GM19467 (cell line): ENCODE results near the gene DRC7.
"Not testable (repeated sequence)": the region's sequence is repeated elsewhere in the genome, so short reads cannot be mapped to it uniquely, and the experiment has no call there.

Experiments
- ATAC-seq: cut with Tn5 transposase; IDR thresholded peaks from one replicate; pipeline ENCODE4 v1.9.1; 2021; ENCODE audit warnings: mild to moderate bottlenecking, moderate library complexity; ENCODE audit not compliant: unreplicated experiment

Gene DRC7

GRCh38 chr16:57711346-57711745 lies 16.7 kb downstream of the DRC7 start:
- no peak for ATAC-seq

DNA sequence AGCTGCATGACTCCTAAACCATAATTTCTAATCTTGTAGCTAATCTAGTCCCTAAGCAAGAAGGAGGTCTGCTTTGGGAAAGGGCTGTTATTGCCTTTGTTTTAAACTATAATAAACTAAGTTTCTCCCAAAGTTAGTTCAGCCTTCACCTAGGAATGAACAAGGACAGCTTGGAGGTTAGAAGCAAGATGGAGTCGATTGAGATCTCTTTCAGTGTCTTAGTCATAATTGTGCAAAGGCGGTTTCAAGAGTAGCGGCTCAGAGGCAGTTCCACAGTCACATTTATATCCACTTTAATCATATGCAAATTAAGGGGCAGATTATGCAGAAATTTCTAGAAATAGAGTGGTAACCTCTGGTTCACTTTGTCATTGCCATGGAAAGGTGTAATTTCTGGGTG lies 17.4 kb downstream of the DRC7 start:
- ATAC-seq: no peak

GRCh38 chr16:57712569-57712968 lies 18.0 kb downstream of the DRC7 start:
- ATAC-seq: not testable (repeated sequence)

DNA sequence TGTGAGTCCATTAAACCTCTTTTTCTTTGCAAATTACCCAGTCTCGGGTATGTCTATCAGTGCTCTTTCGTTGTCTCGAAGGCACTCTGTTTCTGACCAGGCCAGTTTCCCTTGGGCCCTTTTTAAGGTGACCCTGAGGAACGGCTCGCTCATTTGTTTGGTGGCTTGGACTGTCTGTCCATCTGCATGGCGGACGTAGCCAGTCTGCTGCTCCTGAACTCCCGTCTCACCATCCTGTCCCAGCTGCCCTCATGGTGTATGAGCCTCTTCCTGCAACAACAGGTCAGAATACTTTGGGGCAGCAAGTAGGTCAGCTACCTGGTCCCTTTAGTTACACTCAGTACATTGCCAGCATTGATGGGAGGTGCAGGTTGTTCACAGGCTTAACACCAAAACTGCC lies 19.0 kb downstream of the DRC7 start:
- no peak for ATAC-seq

GRCh38 chr16:57714047-57714446 lies 19.4 kb downstream of the DRC7 start:
- ATAC-seq: no peak

DNA sequence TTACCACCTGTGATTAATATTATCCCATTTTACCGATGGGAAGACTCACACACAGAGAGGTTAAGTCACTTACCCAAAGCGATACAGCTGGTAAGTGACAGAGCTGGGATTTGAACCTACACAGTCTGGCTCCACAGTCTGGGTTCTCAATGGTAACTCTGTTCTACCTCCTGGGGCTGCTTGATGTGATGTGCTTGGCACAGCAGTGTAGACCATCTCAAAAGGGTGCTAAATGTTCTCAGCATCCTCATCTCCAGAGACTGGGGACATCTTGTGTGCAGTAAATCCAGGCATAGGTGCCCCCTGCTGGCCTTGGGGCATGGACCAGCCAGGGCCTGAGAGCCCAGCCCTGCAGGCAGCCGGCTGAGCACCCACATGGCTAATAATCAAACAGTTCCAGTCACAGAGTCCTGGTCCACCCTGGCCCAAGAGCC lies 25.6 kb downstream of the DRC7 start:
- no peak for ATAC-seq

GRCh38 chr16:57721356-57722209 lies 27.0 kb downstream of the DRC7 start:
- ATAC-seq: no peak

DNA sequence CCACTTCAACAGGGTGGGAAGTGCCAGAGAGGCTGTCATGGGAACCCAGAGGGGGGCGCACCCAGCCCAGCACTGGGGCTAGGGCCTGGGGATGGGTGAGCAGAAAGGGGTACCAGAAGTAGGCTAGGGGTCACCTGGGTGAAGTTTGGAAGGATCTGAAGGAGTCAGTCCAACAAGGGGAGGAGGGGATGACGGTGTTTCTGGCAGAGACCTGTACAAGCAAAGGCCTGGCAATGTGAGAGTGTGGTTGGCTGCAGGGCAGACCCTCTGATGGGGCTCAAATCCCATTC lies 27.5 kb downstream of the DRC7 start:
- no peak for ATAC-seq

- ATAC-seq: no peak
These were observed 28.0 kb downstream of the DRC7 start for GRCh38 chr16:57722651-57723050.

- no peak for ATAC-seq
These were observed 28.6 kb downstream of the DRC7 start for GRCh38 chr16:57723170-57723569.

DNA sequence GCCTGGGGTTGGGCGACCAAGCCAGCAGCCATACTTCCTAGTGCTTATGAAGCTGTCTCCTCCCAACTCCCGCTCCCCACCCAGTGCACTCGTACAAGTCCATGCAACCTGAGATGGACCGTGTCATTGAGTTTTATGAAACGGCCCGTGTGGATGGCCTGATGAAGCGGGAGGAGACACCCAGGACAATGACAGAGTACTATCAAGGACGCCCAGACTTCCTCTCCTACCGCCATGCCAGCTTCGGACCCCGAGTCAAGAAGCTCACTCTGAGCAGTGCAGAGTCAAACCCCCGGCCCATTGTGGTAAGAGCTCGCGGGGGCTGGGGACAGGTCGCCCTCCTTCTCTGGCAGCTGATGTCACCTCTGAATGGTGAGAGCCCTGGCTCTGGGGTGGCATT lies 29.9 kb downstream of the DRC7 start:
- ATAC-seq: no peak

DNA sequence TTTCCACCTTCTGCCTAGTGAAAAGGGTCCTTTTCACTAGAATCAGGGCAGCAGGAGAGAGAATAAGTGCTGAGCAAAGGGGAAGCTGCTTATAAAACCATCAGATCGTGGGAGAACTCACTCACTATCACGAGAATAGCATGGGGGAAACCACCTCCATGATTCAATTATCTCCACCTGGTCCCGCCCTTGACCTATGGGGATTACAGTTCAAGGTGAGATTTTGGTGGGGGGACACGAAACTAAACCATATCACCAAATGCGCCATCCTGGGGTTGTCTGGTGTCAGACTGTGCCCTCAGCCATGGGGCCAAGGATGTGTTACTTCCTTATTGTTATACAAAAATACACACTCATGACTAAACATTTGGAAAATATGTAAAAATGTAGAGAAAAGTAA lies 30.5 kb downstream of the DRC7 start:
- no peak for ATAC-seq

DNA sequence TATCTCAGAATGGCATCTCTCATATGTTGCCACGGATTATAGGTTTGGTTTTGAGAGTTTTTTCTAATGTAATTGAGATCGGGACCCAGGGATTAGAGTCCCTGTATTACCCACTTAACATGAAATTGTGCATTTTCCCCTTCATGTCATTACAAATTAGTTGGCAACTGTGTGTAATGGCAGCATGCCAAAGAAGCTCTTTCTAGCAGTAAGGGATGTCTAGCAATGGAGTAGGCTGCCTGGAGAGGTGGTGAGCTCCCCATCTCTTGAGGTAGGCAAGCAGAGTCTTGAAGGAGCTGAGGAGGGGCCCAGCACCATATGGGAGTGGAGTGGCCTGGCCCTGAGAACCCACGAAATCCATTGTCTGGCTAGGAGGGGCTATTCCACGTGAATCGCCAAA lies 30.9 kb downstream of the DRC7 start:
- ATAC-seq: no peak

GRCh38 chr16:57725976-57726375 lies 31.4 kb downstream of the DRC7 start:
- ATAC-seq: no peak

GRCh38 chr16:57726433-57726947 lies 31.9 kb downstream of the DRC7 start:
- no peak for ATAC-seq

GRCh38 chr16:57727610-57728009 lies 33.0 kb downstream of the DRC7 start:
- ATAC-seq: no peak

GRCh38 chr16:57728336-57729181 lies 34.0 kb downstream of the DRC7 start:
- no peak for ATAC-seq

DNA sequence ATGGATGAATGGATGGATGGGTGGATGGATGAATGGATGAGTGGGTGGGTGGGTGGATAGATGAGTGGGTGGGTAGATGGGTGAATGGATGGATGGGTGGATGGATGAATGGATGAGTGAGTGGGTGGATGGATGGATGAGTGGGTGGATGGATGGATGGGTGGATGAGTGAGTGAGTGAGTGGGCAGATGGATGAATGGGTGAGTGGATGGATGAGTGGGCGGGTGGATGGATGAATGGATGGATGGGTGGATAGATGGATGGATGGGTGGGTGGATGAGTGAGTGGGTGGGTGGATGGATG lies 34.5 kb downstream of the DRC7 start:
- ATAC-seq: no peak

DNA sequence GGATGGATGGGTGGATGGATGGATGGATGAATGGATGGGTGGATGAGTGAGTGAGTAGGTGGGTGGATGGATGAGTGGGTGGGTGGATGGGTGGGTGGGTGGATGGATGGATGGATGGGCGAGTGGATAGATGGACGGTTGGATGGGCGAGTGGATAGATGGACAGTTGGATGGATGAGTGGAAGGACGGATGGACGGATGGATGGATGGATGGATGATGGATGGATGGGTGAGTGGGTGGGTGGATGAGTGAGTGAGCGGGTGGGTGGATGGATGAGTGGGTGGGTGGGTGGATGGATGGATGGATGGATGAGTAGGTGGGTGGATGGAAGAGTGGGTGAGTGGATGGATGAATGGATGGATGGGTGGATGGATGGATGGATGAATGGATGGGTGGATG lies 35.2 kb downstream of the DRC7 start:
- ATAC-seq: not testable (repeated sequence)

- ATAC-seq: no peak
These were observed 36.4 kb downstream of the DRC7 start for GRCh38 chr16:57730771-57731730.

- no peak for ATAC-seq
These were observed 37.4 kb downstream of the DRC7 start for GRCh38 chr16:57732037-57732436.
